Activated CD4-positive, alpha-beta T cell treated with anti-CD3 and anti-CD28 coated beads for 4 hours (primary cell): ENCODE measurements around the gene ABCA9.

Source experiments
- DNase-seq, 2 donors: peaks; one replicate each; pipeline ENCODE4 v3.0.0-alpha.2; 2020

The ABCA9 gene

GRCh38 chr17:69064476-69064875 lies 3.7 kb upstream of the ABCA9 start:
- no peak for DNase-seq

DNA sequence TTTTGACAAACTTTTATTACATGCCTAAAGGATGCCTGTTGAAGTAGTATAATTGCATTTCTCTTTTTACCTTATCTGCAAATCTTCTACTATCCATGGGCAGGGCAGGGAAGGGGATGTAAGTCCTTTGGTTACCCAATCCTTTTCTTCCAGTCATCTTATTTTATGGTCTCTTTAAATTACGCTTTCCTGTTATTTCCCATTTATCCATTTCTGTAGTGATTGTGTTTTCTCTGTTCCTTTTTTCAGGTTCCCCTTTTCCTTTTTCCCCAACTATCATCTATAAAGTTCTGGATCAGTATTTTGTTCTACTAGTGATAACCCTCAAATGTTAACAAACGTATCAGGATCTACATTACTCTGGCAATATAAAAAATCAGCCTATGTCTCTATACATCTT lies 3.3 kb upstream of the ABCA9 start:
- no peak for DNase-seq

- DNase-seq: no peak
These were observed 2.3 kb upstream of the ABCA9 start for GRCh38 chr17:69062860-69063581.

DNA sequence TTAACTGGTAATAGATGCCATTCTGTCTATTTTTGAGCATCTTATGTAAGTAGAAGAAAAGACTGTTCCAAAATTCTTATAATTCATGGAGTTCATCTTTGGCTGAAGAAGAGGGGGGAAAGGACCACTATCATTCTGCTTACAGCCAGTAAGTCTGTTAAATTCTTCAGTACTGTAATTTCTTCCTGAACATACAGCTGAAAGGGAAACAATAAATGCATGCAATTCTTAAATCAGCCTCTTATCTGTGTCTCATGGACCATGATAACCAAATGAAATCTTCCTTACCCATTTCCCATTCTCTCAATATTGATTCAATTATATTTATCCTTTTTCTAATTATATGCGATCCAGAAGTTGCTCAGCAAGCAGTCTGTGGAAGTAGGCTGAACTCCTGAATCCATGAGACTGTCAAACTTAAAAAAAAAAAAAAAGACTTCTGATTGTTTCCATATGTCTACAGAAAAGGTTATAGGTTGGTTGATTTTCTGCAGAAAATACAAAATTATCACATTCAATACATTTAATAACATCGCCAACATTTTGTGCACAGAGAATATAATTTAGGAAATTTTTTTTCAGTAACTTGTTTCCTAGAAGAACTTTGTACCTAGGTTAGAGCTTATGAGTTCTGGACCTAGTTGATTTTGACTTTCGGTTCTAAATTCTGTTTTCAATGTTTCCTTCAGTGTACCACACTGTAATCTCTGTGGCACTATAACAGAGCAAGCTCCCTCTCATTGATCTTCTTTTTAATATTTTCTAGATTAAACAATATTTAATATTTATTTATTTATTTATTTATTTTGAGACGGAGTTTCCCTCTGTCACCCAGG lies 1.2 kb upstream of the ABCA9 start:
- DNase-seq: no peak

DNA sequence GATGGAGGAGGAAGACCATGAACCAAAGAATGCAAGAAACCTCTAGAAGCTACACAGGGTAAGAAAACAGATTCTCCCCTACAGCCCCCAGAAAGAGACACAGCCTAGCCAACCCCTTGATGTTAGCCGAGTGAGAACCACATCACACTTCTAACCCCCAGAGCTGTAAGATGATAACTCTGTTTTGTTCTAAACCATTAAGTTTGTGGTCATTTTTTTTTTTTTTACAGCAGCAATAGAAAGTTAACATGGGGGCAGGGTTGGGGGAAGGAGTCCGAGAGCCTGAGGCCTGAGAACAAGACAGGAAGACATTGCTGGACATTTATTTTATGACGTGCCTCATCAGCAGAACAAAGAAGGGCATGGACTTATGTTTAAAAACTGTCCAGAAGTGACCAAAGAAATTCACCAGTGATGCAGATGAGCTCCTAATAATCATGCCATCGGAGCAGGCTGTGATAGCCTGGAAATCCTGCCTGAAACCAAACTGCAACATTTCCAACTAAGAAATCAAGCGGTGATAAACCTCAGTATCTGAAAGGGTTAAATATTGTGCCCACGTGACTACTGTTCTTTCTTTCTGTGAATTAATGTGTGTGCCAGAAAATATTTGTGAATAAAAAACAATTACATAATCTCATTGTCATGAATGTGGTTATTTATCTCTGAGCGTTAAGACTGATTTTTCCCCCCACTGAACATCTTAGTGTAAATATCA lies 1.1 kb downstream of the ABCA9 start:
- no peak for DNase-seq

DNA sequence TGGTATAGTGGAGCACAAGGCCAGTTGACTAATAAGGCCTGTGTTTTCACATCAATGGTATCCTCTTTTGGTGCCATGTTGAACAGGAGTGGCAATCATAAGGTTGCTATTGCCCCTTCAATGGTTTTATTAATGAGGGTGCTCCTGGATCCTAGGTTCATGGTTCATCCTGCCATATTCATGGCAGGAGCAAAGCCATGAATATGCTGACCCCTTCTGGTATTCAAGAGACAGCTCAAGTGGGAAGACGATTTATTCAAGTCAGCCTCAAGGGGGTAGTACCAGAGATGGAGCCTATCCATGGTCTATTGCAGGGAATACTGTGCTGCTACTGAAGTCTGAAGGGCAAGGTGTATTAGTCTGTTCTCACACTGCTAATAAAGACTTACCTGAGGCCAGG lies 2.6 kb downstream of the ABCA9 start:
- no peak for DNase-seq

GRCh38 chr17:69057280-69057679 lies 3.4 kb downstream of the ABCA9 start:
- no peak for DNase-seq

GRCh38 chr17:69056179-69056823 lies 4.4 kb downstream of the ABCA9 start:
- no peak for DNase-seq

- DNase-seq: no peak
These were observed 5.4 kb downstream of the ABCA9 start for GRCh38 chr17:69055334-69055733.

- DNase-seq: no peak
These were observed 9.5 kb downstream of the ABCA9 start for GRCh38 chr17:69050999-69051775.

GRCh38 chr17:69048634-69049033 lies 12.1 kb downstream of the ABCA9 start:
- no peak for DNase-seq

GRCh38 chr17:69047368-69048263 lies 13.1 kb downstream of the ABCA9 start:
- no peak for DNase-seq

- no peak for DNase-seq
These were observed 14.5 kb downstream of the ABCA9 start for GRCh38 chr17:69046121-69046807.

GRCh38 chr17:69045646-69046045 lies 15.1 kb downstream of the ABCA9 start:
- DNase-seq: no peak

GRCh38 chr17:69044371-69044770 lies 16.4 kb downstream of the ABCA9 start:
- DNase-seq: no peak

DNA sequence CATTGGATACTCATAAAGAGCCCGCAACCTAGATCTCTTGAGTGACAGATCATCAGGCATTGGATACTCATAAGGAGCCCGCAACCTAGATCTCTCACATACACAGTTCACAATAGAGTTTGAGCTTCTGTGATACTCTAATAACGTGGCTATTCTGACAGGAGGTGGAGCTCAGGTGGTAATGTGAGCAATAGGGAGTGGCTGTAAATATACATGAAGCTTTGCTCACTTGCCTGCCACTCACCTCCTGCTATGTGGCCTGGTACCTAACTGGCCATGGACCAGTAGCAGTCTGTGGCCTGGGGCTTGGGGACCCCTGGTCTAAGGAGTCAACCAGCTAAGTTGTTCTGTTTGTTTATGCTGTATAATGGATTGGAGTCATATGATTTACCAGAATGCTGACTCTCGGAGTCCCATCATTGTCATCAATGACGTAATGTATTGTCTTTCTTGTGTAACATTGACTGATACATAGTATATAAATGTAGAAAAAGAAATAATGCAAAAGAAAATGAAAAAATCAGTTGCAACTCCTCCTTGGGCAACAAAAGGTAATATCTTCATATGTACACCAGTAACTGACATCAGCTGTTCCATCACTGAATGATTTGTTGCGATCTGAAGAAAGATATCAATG lies 17.5 kb downstream of the ABCA9 start:
- DNase-seq: no peak

DNA sequence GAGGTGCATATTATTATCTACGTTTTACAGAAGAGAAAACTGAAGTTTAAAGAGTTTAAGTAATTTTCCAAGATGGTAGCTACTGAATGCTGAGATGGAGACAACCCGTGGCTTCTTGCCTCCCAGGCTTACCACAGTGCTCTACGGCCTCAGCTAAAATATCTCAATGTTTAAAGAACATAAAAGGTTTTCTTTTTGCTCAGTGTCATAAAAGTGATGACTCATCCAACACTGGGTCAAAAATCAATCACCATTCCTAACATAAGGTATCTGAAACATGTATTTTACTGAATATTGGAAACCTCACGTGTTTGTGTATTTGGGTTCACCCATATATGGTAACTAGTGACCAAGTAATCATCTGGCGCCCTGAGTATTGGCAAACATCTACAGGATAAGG lies 18.4 kb downstream of the ABCA9 start:
- DNase-seq: no peak

DNA sequence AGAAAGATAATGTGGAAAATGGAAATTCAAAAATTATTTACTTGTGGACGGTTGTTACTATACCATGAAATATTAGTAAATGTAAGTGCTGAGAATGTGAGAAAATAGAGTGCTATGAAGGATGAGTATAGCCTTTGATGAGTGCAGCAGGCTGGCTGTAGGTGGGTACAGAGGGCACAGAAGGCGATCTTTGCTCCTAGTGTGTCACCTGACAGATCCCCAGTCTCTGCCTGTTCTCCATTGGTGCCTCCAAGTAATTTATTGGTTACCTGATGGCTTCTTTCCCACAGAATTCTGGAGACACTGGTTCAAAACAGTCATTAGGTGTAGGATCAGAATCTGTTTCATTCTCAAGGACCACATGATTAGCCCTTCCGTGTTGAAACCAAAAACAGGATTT lies 28.9 kb downstream of the ABCA9 start:
- no peak for DNase-seq

- no peak for DNase-seq
These were observed 30.6 kb downstream of the ABCA9 start for GRCh38 chr17:69030169-69030568.

DNA sequence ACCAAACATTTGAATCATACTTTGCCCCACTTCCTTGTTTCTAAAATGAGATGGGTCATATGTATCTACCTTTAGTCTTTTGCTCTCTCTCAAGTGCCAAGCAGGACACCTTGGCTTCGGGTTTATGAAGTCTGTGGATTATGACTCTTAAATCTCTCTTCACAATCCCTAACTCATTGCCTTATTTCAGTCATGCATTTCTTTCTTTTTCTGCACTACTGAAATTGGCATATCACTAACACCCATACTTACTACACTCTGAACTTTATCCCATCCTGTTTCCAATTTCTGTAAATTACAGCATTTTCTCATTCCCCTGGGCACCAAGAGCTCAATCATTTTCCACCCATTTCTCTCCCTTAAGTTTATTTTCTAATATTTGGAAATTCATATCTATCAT lies 42.0 kb downstream of the ABCA9 start:
- no peak for DNase-seq
